Measurements from ENCODE around the gene CTTNBP2. TPM values are rescaled to one million over a fixed set of nuclear protein-coding genes. Genes with fewer than 3 reads are reported as not detected.

CTTNBP2 gene
- total and polyA plus RNA-seq, 12 donors: 1.2 to 6.7 (median 3.9) TPM

DNA sequence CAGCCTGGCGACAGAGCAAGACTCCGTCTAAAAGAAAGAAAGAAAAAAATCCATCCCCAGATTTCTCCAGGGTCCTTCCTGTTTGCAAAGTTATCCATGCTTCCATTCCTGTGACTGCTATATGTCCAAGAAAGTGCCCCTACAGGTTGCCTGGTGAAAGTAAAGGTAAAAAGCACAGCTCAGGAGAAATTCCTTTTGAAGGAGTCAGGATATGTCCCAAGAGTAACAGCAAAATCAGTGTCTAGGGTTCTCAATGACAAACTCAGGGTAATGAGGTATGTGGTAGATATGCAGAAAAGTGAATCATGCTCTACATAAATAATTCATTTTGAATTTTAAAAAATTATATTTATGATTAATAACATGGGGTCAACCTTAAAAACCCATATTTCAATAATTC lies 91.5 kb downstream of the CTTNBP2 start:
- no peak for DNase-seq
- H3K27me3 ChIP-seq: no peaks in the 10 kb centered on the region
- no peaks in the 10 kb centered on the region for H3K9me3 ChIP-seq (replicated peaks in 1 of 3)
- H3K4me3 ChIP-seq: no peak overlapping the region
- TF ChIP-seq, protein P1, sequence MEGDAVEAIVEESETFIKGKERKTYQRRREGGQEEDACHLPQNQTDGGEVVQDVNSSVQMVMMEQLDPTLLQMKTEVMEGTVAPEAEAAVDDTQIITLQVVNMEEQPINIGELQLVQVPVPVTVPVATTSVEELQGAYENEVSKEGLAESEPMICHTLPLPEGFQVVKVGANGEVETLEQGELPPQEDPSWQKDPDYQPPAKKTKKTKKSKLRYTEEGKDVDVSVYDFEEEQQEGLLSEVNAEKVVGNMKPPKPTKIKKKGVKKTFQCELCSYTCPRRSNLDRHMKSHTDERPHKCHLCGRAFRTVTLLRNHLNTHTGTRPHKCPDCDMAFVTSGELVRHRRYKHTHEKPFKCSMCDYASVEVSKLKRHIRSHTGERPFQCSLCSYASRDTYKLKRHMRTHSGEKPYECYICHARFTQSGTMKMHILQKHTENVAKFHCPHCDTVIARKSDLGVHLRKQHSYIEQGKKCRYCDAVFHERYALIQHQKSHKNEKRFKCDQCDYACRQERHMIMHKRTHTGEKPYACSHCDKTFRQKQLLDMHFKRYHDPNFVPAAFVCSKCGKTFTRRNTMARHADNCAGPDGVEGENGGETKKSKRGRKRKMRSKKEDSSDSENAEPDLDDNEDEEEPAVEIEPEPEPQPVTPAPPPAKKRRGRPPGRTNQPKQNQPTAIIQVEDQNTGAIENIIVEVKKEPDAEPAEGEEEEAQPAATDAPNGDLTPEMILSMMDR (IDR thresholded peaks at IDR 0.05): no peak
- TF ChIP-seq POLR2A (IDR thresholded peaks at IDR 0.05): no peak
- no peak overlapping the region for H3K27ac ChIP-seq
- intact Hi-C loops (cut with DNase I): no loop called here
- H3K4me1 ChIP-seq (replicated peaks in 1 of 2): no peaks in the 10 kb centered on the region
- whole genome bisulfite sequencing, 4 donors: 82 to 93% (median 88%) methylated on average over 2 of the region's 2 CpGs
- H3K36me3 ChIP-seq (replicated peaks in 1 of 2): no peaks in the 10 kb centered on the region

DNA sequence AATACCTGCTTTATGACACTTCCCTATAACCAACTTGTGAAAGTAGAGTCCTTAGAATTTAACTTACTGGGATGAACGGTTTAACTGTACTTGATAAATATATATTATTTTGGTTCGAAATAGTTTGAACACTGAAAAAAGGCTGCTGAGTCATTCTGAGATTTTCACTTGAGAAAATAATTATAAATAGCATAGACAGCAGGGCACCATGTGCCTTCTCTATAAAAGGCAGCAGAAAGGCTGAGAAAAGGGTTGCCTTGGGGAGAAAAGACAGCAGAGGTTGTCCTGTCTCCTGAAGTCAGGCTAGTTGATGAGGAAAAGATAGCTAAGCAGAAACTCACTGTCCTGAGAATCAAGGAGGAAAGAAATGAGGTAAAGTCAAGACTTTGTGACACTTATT lies 92.4 kb downstream of the CTTNBP2 start:
- WGBS, 4 donors: 53 to 68% (median 61%) methylated on average over 2 of the region's 2 CpGs
- intact Hi-C loops (cut with DNase I): no loop called here
- no peak for DNase-seq

GRCh38 chr7:117777335-117778142 lies 95.7 kb downstream of the CTTNBP2 start:
- DNase-seq: peak in 1 of 7 donors; percentile 71
- intact Hi-C loops (cut with DNase I): no loop called here
- H3K27me3 ChIP-seq: no peaks in the 10 kb centered on the region
- no peak overlapping the region for H3K27ac ChIP-seq
- no peaks in the 10 kb centered on the region for H3K9me3 ChIP-seq (replicated peaks in 1 of 3)
- H3K4me3 ChIP-seq: no peak overlapping the region
- H3K4me1 ChIP-seq (replicated peaks in 1 of 2): peaks cover 0 to 5% of the 10 kb centered on the region in 2 donors
- WGBS, 4 donors: 66 to 87% (median 74%) methylated on average over 3 of the region's 3 CpGs
- H3K36me3 ChIP-seq (replicated peaks in 1 of 2): no peaks in the 10 kb centered on the region
- TF ChIP-seq, protein P1 (IDR thresholded peaks at IDR 0.05): no peak
- TF ChIP-seq POLR2A (IDR thresholded peaks at IDR 0.05): no peak

More for the DNA sequence above, 92.4 kb downstream of the CTTNBP2 start:
- Histone ChIP-seq H3K27me3 (no peaks in the 10 kb centered on the region), H3K4me3 (no peak overlapping the region), H3K9me3 (replicated peaks in 1 of 3) (no peaks in the 10 kb centered on the region), H3K36me3 (replicated peaks in 1 of 2) (no peaks in the 10 kb centered on the region), H3K4me1 (replicated peaks in 1 of 2) (no peaks in the 10 kb centered on the region), H3K27ac (no peak overlapping the region)
- TF ChIP-seq POLR2A (IDR thresholded peaks at IDR 0.05): no peak
- TF ChIP-seq, protein P1 (IDR thresholded peaks at IDR 0.05): no peak

- DNase-seq: no peak
- no peaks in the 10 kb centered on the region for H3K36me3 ChIP-seq (replicated peaks in 1 of 2)
- no peaks in the 10 kb centered on the region for H3K27me3 ChIP-seq
- H3K4me1 ChIP-seq (replicated peaks in 1 of 2): peaks cover 0 to 5% of the 10 kb centered on the region in 2 donors
- no peak overlapping the region for H3K4me3 ChIP-seq
- intact Hi-C loops (cut with DNase I): no loop called here
- no peak for TF ChIP-seq POLR2A (IDR thresholded peaks at IDR 0.05)
- TF ChIP-seq, protein P1 (IDR thresholded peaks at IDR 0.05): no peak
- H3K27ac ChIP-seq: peak overlapping the region in 2 of 5 donors; percentile 9 to 26
- H3K9me3 ChIP-seq (replicated peaks in 1 of 3): no peaks in the 10 kb centered on the region
Measured at GRCh38 chr7:117776224-117776623, 97.0 kb downstream of the CTTNBP2 start.

Data from adrenal gland (tissue), 12 donors.